ENCODE results near the gene TASL.
A peak's percentile ranks its signal among the peaks of the same experiment; 100 is the strongest.
"Not testable (repeated sequence)": the region's sequence is repeated elsewhere in the genome, so short reads cannot be mapped to it uniquely, and the experiment has no call there.

The TASL gene

DNA sequence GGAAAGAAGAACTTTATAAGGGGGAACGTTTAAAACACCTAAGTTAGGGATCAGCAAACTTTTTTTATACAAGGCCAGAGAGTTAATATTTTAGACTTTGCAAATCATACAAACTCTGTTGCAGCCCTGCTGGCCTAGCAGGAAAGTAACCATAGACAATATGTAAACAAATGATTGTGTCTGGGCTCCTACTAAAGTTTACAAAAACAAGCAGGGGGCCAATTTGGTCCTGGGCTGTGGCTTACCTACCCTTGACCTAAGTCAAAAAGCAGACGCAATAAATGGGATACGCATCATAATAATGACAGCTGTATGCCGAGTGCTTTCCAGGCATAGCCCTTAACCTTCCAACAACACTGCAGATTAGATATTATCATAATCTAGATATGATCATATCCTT is 4.9 kb downstream of the TASL start:
- no peak overlapping the region for H3K4me3 ChIP-seq (ENCODE audit: low read length)
- H3K9me3 ChIP-seq (replicated peaks; ENCODE audit: low read length), result no peaks in the 10 kb centered on the region
- peaks cover 6% of the 10 kb centered on the region for H3K4me1 ChIP-seq (ENCODE audit: control insufficient read depth, insufficient read depth, low read length)
- H3K9ac ChIP-seq (ENCODE audit: low read depth, low read length), result no peak overlapping the region
- no peaks in the 10 kb centered on the region for H3K36me3 ChIP-seq (ENCODE audit: insufficient read depth, low read length)
- H3K4me2 ChIP-seq (ENCODE audit: low read length), result no peak overlapping the region
- H3K27me3 ChIP-seq (ENCODE audit: control insufficient read depth, insufficient read depth, low read length), result no peaks in the 10 kb centered on the region

- no peak overlapping the region for H3K9ac ChIP-seq (ENCODE audit: low read depth, low read length)
- no peak overlapping the region for H3K4me2 ChIP-seq (ENCODE audit: low read length)
- no peaks in the 10 kb centered on the region for H3K36me3 ChIP-seq (ENCODE audit: insufficient read depth, low read length)
- no peaks in the 10 kb centered on the region for H3K9me3 ChIP-seq (replicated peaks; ENCODE audit: low read length)
- H3K27me3 ChIP-seq (ENCODE audit: control insufficient read depth, insufficient read depth, low read length), result no peaks in the 10 kb centered on the region
- no peak overlapping the region for H3K4me3 ChIP-seq (ENCODE audit: low read length)
- H3K4me1 ChIP-seq (ENCODE audit: control insufficient read depth, insufficient read depth, low read length), result peaks cover 6% of the 10 kb centered on the region
Measured at GRCh38 chrX:30572004-30572403, 5.6 kb downstream of the TASL start.

DNA sequence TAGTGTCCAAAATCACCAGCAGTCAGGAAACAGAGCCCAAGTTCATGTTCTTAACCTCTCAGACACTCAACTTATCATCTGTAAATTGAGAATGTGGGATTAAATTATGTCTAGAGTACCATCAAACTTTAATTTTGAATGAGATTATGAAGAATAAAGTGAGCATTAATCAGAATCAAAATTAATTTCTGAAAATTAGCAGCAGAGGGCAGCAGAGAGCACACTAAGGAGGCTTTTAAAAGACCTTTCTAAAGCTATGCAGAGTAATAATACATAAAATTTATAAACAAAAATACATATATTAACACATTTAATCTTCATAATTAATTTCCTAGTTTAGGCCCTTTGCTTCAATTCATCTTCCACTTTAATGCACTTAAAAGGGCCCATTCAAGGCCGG is 7.1 kb downstream of the TASL start:
- H3K4me3 ChIP-seq (ENCODE audit: low read length), result no peak overlapping the region
- H3K4me1 ChIP-seq (ENCODE audit: control insufficient read depth, insufficient read depth, low read length), result peaks cover 6% of the 10 kb centered on the region
- no peaks in the 10 kb centered on the region for H3K36me3 ChIP-seq (ENCODE audit: insufficient read depth, low read length)
- H3K9ac ChIP-seq (ENCODE audit: low read depth, low read length), result no peak overlapping the region
- H3K9me3 ChIP-seq (replicated peaks; ENCODE audit: low read length), result no peaks in the 10 kb centered on the region
- no peaks in the 10 kb centered on the region for H3K27me3 ChIP-seq (ENCODE audit: control insufficient read depth, insufficient read depth, low read length)
- H3K4me2 ChIP-seq (ENCODE audit: low read length), result no peak overlapping the region

DNA sequence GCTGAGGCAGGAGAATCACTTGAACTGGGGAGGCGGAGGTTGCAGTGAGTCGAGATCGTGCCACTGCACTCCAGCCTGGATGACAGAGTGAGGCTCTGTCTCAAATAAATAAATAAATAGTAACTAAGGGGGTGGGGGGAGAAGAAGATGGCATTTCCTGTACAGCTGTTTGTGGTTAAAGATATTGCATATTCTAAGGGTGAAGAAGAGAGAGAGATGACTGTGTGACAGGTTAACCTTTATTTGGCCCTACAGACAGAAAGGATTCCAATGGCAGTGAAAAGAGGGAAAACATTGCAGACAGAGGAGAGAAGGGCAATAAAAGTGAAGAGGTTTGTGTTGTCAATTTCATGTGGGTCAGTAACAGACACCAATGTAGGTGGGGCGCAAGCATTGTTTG is 9.4 kb downstream of the TASL start:
- Histone ChIP-seq H3K4me1 (ENCODE audit: control insufficient read depth, insufficient read depth, low read length) (peaks cover 6% of the 10 kb centered on the region), H3K9me3 (replicated peaks; ENCODE audit: low read length) (no peaks in the 10 kb centered on the region), H3K9ac (ENCODE audit: low read depth, low read length) (peak overlapping the region; percentile 30), H3K27me3 (ENCODE audit: control insufficient read depth, insufficient read depth, low read length) (no peaks in the 10 kb centered on the region), H3K4me3 (ENCODE audit: low read length) (no peak overlapping the region), H3K36me3 (ENCODE audit: insufficient read depth, low read length) (no peaks in the 10 kb centered on the region), H3K4me2 (ENCODE audit: low read length) (peak overlapping the region; percentile 23)

- not testable (repeated sequence) for H3K36me3 ChIP-seq (ENCODE audit: insufficient read depth, low read length); H3K27me3 ChIP-seq (ENCODE audit: control insufficient read depth, insufficient read depth, low read length); H3K4me1 ChIP-seq (ENCODE audit: control insufficient read depth, insufficient read depth, low read length); H3K9ac ChIP-seq (ENCODE audit: low read depth, low read length); H3K4me3 ChIP-seq (ENCODE audit: low read length); H3K9me3 ChIP-seq (replicated peaks; ENCODE audit: low read length); H3K4me2 ChIP-seq (ENCODE audit: low read length)
Measured at GRCh38 chrX:30563070-30563469, 14.5 kb downstream of the TASL start.

DNA sequence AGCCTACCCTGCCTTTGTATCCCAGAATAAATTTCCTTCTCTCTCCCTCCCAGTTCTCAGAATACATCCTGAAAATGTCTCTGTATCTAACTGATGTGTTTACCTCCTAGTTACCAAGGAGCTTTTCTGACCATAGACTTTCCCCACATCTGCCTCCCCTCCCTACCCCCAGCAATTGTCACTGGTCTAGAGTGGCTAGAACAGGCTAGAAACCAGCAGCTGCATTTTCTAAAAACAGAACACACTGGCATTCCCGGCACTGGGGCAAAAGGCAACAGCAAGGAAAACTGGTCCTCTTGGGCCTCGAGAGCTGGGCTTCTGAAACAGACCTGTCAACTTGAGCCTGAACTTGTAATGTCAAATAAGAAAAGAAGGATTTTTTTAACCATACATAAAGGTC is 16.4 kb downstream of the TASL start:
- H3K27me3 ChIP-seq (ENCODE audit: control insufficient read depth, insufficient read depth, low read length), result no peaks in the 10 kb centered on the region
- H3K4me3 ChIP-seq (ENCODE audit: low read length), result no peak overlapping the region
- no peak overlapping the region for H3K9ac ChIP-seq (ENCODE audit: low read depth, low read length)
- no peaks in the 10 kb centered on the region for H3K36me3 ChIP-seq (ENCODE audit: insufficient read depth, low read length)
- H3K4me1 ChIP-seq (ENCODE audit: control insufficient read depth, insufficient read depth, low read length), result no peaks in the 10 kb centered on the region
- no peaks in the 10 kb centered on the region for H3K9me3 ChIP-seq (replicated peaks; ENCODE audit: low read length)
- no peak overlapping the region for H3K4me2 ChIP-seq (ENCODE audit: low read length)

- H3K9ac ChIP-seq (ENCODE audit: low read depth, low read length), result no peak overlapping the region
- H3K36me3 ChIP-seq (ENCODE audit: insufficient read depth, low read length), result no peaks in the 10 kb centered on the region
- H3K27me3 ChIP-seq (ENCODE audit: control insufficient read depth, insufficient read depth, low read length), result no peaks in the 10 kb centered on the region
- H3K4me3 ChIP-seq (ENCODE audit: low read length), result no peak overlapping the region
- no peaks in the 10 kb centered on the region for H3K4me1 ChIP-seq (ENCODE audit: control insufficient read depth, insufficient read depth, low read length)
- no peaks in the 10 kb centered on the region for H3K9me3 ChIP-seq (replicated peaks; ENCODE audit: low read length)
- H3K4me2 ChIP-seq (ENCODE audit: low read length), result no peak overlapping the region
Measured at GRCh38 chrX:30538271-30538670, 39.3 kb downstream of the TASL start.

DNA sequence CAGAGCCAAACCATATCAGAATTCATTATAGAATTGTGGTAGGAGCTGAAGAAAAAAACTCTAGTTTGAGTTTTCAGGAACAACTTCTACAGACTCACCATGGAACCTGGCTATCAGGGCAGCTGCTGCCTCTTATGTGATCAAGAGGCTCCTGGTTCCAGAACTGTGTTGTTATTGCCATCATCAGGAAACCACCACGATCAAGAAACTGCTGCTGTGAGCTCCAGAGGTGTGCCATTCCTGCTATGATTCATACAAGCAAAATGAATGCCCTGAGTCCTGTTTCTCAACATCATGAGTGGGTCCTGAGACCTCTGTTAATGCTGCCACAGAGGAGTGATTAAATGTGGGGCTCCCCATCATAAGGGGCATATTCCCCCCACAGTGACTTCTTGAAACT is 43.7 kb downstream of the TASL start:
- H3K27me3 ChIP-seq (ENCODE audit: control insufficient read depth, insufficient read depth, low read length), result no peaks in the 10 kb centered on the region
- H3K4me1 ChIP-seq (ENCODE audit: control insufficient read depth, insufficient read depth, low read length), result no peaks in the 10 kb centered on the region
- H3K9ac ChIP-seq (ENCODE audit: low read depth, low read length), result no peak overlapping the region
- no peak overlapping the region for H3K4me2 ChIP-seq (ENCODE audit: low read length)
- no peaks in the 10 kb centered on the region for H3K36me3 ChIP-seq (ENCODE audit: insufficient read depth, low read length)
- H3K4me3 ChIP-seq (ENCODE audit: low read length), result no peak overlapping the region
- no peaks in the 10 kb centered on the region for H3K9me3 ChIP-seq (replicated peaks; ENCODE audit: low read length)

- Histone ChIP-seq H3K9ac (ENCODE audit: low read depth, low read length) (no peak overlapping the region), H3K9me3 (replicated peaks; ENCODE audit: low read length) (no peaks in the 10 kb centered on the region), H3K4me2 (ENCODE audit: low read length) (no peak overlapping the region), H3K4me3 (ENCODE audit: low read length) (no peak overlapping the region), H3K27me3 (ENCODE audit: control insufficient read depth, insufficient read depth, low read length) (no peaks in the 10 kb centered on the region), H3K36me3 (ENCODE audit: insufficient read depth, low read length) (no peaks in the 10 kb centered on the region), H3K4me1 (ENCODE audit: control insufficient read depth, insufficient read depth, low read length) (no peaks in the 10 kb centered on the region)
Measured at GRCh38 chrX:30533266-30533665, 44.3 kb downstream of the TASL start.

DNA sequence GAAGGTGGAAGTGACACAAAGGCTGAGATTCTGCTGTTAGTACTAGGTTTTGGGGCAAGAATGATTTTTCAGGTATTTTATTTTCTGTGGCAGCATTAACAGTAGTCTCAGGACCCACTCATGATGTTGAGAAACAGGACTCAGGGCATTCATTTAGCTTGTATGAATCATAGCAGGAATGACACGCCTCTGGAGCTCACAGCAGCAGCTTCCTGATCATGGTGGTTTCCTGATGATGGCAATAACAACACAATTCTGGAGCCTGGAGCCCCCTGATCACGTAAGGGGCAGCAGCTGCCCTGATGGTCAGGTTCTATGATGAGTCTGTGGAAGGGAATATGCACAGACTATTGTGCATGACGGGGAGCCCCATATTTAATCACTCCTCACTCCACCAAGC is 47.0 kb downstream of the TASL start:
- Histone ChIP-seq H3K4me3 (ENCODE audit: low read length) (no peak overlapping the region), H3K9me3 (replicated peaks; ENCODE audit: low read length) (no peaks in the 10 kb centered on the region), H3K36me3 (ENCODE audit: insufficient read depth, low read length) (no peaks in the 10 kb centered on the region), H3K4me1 (ENCODE audit: control insufficient read depth, insufficient read depth, low read length) (no peaks in the 10 kb centered on the region), H3K9ac (ENCODE audit: low read depth, low read length) (no peak overlapping the region), H3K27me3 (ENCODE audit: control insufficient read depth, insufficient read depth, low read length) (no peaks in the 10 kb centered on the region), H3K4me2 (ENCODE audit: low read length) (no peak overlapping the region)

DNA sequence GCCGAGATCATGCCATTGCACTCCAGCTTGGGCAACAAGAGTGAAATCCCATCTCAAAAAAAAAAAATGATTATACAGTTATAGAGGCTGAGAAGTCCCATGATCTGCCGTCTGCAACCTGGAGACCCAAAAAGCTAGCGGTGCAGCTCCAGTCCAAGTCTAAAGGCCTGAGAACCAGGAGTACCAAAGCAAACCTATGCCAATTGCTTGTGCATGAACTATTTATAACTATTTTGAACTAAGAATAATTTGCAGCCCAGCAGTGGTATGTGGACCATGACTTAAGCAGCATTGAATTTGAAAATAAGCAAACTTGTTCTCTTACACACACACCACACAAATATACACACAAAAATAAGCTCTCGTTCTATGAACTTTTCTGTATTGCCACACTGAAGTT is 51.8 kb downstream of the TASL start:
- H3K9me3 ChIP-seq (replicated peaks; ENCODE audit: low read length), result no peaks in the 10 kb centered on the region
- no peak overlapping the region for H3K4me3 ChIP-seq (ENCODE audit: low read length)
- H3K36me3 ChIP-seq (ENCODE audit: insufficient read depth, low read length), result no peaks in the 10 kb centered on the region
- peaks cover 6% of the 10 kb centered on the region for H3K4me1 ChIP-seq (ENCODE audit: control insufficient read depth, insufficient read depth, low read length)
- no peak overlapping the region for H3K4me2 ChIP-seq (ENCODE audit: low read length)
- H3K9ac ChIP-seq (ENCODE audit: low read depth, low read length), result no peak overlapping the region
- H3K27me3 ChIP-seq (ENCODE audit: control insufficient read depth, insufficient read depth, low read length), result no peaks in the 10 kb centered on the region

DNA sequence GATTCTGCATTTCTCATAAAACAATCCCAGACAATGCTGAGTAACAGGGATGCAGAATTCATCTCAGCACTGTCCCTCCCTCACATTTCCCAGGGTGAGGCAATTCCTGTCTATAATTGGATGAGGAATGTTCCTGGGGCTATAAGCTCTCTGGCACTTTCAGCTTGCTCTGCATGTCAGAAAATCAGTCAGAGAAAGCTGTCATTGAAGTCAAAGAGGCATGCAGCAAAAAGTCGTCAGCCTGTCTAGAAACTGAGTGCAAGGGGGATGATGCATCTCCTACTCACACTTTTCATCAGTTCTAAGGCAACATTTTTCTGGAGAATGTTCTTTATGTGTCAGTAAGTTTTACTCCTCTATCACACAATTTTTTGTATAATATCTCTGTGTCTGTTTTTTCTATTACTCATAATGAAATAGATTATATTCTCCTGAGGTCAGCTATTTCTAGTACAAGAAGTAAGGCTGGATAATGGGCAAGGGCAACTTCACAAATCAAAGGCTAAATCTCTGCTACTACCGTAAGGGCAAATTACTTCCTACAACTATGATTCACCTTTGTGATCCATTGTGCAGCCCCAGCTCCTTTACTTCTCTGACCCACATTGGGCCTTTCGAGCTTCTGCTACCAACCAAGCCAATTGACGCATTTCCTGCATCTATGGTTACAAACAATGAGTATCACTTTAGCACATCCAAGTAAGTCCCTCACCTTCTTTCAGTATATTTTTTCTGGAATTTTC is 56.0 kb downstream of the TASL start:
- Histone ChIP-seq H3K9ac (ENCODE audit: low read depth, low read length) (no peak overlapping the region), H3K27me3 (ENCODE audit: control insufficient read depth, insufficient read depth, low read length) (no peaks in the 10 kb centered on the region), H3K9me3 (replicated peaks; ENCODE audit: low read length) (no peaks in the 10 kb centered on the region), H3K4me3 (ENCODE audit: low read length) (no peak overlapping the region), H3K4me2 (ENCODE audit: low read length) (no peak overlapping the region), H3K4me1 (ENCODE audit: control insufficient read depth, insufficient read depth, low read length) (peaks cover 12% of the 10 kb centered on the region), H3K36me3 (ENCODE audit: insufficient read depth, low read length) (no peaks in the 10 kb centered on the region)

All from skeletal muscle satellite cell (primary cell).